AG04449 (cell line): Measurements from ENCODE around the gene RAD51B.
"Not testable (repeated sequence)": the region's sequence is repeated elsewhere in the genome, so short reads cannot be mapped to it uniquely, and the experiment has no call there.

Experiments used
- CTCF ChIA-PET: fragments of 350-600 bp; formaldehyde crosslinking; extraction: SDS; loops from one replicate; lab custom pipeline; 2021; ENCODE audit warnings: antibody characterized with exemption; lab: Yijun Ruan, JAX
- POLR2A ChIA-PET: fragments of 400-600, 350-600 bp; formaldehyde crosslinking; extraction: SDS; loops from one replicate; lab custom pipeline; 2020; ENCODE audit warnings: antibody characterized with exemption, inconsistent platforms; lab: Yijun Ruan, JAX
- DNase-seq: peaks from one replicate; pipeline ENCODE4 v3.0.0-alpha.2; 2010; ENCODE audit warnings: low read depth, low spot score
- H3K4me3 ChIP-seq: 2 replicates; pipeline ENCODE4 v1.5.1; 2011; ENCODE audit warnings: low read depth, mild to moderate bottlenecking, control low read depth, low read length
- TF ChIP-seq, protein P1 (sequence below): IDR thresholded peaks from one replicate; pipeline ENCODE4 v1.5.1; 2011; ENCODE audit warnings: mild to moderate bottlenecking, moderate library complexity, low read length, control low read depth, inconsistent platforms; ENCODE audit not compliant: insufficient read depth; ENCODE audit errors: missing control alignments

RAD51B gene

DNA sequence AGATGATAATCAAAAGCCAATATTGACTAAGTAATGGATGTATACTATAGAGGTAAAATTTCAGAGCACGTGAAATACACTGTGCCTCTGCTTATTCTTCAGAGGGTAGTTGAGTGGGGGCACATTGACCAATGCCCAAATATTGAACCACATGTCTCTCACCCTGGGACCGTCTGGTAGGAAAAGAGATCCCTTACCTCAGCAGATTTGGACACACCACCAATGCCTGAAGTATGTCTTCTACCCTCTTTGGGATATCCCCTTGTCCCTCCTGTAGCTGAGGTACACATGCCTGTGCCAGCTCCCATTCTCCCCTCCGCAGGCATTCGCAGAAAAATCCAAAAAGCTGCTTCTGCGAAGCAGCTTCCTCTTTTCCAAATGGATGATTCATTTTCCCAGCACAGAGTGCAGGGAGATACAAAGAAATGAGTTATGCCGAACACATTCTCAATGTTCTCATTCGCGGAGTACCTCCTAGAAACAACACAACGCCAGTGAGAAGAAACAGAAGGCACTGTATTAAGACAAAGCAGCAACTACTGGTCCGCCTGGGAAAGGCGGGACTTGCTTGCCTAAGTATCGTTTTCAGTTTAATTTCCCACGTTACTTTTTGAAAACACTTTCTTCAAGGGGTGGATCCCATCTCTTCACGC, 3.9 kb upstream of the RAD51B start:
- DNase-seq = no peak
- CTCF ChIA-PET = no interaction called here
- TF ChIP-seq, protein P1, sequence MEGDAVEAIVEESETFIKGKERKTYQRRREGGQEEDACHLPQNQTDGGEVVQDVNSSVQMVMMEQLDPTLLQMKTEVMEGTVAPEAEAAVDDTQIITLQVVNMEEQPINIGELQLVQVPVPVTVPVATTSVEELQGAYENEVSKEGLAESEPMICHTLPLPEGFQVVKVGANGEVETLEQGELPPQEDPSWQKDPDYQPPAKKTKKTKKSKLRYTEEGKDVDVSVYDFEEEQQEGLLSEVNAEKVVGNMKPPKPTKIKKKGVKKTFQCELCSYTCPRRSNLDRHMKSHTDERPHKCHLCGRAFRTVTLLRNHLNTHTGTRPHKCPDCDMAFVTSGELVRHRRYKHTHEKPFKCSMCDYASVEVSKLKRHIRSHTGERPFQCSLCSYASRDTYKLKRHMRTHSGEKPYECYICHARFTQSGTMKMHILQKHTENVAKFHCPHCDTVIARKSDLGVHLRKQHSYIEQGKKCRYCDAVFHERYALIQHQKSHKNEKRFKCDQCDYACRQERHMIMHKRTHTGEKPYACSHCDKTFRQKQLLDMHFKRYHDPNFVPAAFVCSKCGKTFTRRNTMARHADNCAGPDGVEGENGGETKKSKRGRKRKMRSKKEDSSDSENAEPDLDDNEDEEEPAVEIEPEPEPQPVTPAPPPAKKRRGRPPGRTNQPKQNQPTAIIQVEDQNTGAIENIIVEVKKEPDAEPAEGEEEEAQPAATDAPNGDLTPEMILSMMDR = no peak
- H3K4me3 ChIP-seq = peak overlapping the region; percentile 96
- POLR2A ChIA-PET = no interaction called here

DNA sequence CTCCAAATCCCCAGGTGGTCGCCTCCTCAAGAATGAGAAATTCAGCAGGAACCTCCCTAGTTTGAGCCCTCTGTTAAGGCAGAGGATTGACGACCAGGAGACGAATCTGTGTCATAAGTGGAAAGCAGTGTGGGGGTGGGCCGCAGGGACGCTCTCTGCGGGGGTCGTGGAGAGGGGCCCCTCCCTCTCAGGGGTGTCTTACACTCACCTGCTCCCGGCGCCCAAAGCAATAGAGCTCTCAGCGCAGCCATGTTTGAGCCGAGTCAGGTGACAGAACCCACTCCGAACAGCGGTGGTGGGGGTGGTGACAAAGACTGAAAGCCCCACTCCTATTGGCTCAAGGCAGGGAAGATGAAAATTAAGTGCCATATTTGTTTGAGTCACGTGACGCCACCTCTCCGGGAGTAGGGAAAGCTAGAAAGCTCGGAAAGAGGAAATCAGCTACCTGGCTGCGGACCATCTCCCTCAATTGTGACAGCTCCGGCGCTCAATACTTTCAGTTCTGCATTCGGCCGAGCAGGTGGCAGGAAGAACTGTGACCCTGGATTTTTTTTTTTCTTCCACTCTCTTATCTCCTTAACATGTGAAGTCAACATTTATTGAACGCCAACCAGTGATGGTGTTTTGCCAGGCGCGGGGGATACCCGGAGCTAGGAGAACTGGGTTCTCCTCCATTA, 3.1 kb upstream of the RAD51B start, which contains the start of gene ZFYVE26:
Gene ZFYVE26, minus strand, starts transcription at position 265 of the 677 bp plus-strand sequence. CDS start 627 bp downstream, outside the sequence.
- peak within 1 kb of the TSS; percentile 96 for H3K4me3 ChIP-seq
- ChIA-PET POLR2A (interaction anchor here (0.7 kb wide), 1 partner anchor 10 kb away, joined by 3 read pairs; no protein-coding TSS in a partner anchor), CTCF (no interaction called here)
- peak; percentile 69 for DNase-seq
- TF ChIP-seq, protein P1 = no peak

DNA sequence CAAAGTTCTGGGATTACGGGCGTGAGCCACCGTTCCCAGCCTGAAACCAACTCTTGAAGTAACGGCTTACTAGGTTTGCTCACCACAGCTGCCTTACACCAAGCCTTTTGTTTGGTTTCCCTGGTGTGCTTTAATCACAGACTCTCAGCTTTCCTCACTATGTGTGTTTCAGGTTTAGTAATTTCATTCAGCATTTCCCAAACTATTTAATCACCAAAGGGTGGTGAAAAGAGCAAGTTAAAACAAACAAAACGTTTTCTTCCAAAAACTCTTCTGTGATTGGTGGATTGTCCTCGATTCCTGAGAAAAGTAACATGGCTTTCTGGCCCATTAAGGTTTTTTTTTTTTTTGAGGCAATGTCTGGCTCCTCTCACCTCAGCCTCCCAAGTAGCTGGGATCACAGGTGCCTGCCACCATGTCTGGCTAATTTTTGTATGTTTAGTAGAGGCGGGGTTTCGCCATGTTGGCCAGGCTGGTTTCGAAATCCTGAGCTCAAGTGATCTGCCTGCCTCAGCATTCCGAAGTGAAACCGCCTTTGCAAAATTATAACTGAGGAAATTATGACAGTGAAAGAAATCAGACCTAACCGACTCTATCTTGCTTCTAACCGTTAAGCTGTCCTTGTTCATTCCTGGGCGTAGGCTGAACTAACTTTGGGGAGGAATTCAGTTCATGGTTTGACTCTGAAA, 1.7 kb upstream of the RAD51B start:
- CTCF ChIA-PET = no interaction called here
- TF ChIP-seq, protein P1 = no peak

DNA sequence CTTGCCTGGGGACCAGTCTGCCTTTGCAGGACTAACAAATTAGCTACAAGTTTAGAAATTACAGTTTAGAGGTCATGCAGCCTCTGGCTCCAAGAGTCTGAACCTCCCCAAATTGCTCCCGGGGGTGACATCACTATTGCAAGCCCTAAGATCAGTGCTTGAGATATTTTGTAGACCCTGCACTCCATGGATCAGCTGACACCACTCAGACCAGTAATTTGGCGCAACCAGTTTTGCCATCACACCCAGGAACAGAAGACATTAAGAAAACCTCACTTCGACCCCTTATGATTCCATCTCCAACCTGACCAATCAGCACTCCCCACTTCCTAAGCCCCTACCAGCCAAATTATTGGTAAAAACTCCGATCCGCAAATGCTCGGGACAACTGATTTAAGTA, 1.1 kb upstream of the RAD51B start:
- CTCF ChIA-PET, POLR2A ChIA-PET: not testable (repeated sequence)

More for the DNA sequence above, 1.7 kb upstream of the RAD51B start:
- H3K4me3 ChIP-seq = no peak overlapping the region
- DNase-seq = no peak
- POLR2A ChIA-PET = no interaction called here

DNA sequence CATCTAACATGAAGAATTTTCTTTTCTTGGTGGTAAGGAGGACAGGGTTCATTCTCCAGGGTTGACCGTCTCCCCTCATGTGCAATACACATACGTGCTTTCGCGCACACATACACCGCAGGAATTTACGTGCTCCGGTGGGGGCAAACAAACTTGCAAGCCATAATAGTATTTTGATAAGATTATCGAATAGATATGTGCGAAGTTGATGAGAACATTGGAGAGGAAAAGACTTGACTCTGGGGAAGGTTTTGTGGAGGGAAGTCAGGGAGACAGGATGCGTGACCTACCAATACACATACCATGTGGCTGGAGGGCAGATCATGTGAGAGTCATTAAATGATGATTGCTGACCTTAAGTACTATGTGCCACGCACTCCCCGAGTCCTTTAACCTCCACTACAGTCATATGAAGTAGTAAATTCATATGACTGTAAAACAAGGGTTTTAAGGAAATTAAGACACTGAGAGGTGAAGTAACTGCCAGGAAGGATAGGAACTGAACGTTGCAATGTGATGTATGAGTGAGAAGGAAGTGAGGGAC, 921 bp downstream of the RAD51B start:
- CTCF ChIA-PET = interaction anchor here (1.4 to 1.5 kb wide), 2 partner anchors 14 to 17 kb away, joined by 3 to 4 read pairs; no protein-coding TSS in a partner anchor
- TF ChIP-seq, protein P1 = no peak
- POLR2A ChIA-PET = no interaction called here
- peak overlapping the region; percentile 90 for H3K4me3 ChIP-seq
- DNase-seq = no peak

More for the DNA sequence above, 1.1 kb upstream of the RAD51B start:
- not testable (repeated sequence) for DNase-seq, H3K4me3 ChIP-seq

DNA sequence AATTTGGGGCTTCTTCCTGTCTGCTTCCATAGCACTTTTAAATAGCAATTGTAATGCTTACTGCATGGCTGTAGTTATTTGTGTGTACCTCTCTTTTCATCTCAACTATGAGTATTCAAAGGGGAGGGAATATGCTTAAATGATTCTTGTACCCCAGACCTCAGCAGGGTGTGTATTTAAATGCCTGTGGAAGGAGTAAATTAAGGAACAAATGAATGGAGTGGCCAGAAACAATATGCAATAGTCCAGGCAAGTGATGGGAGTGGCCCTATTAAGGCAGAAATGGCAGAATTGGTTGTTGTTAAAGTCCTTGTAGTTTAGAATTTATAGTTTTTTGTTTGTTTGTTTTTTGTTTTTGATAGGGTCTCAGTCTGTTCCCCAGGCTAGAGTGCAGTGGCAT, 1.5 kb downstream of the RAD51B start:
- DNase-seq = no peak
- TF ChIP-seq, protein P1 = no peak
- CTCF ChIA-PET = no interaction called here
- no peak overlapping the region for H3K4me3 ChIP-seq
- POLR2A ChIA-PET = no interaction called here
